HG03045 (cell line): ENCODE measurements around the gene MAN1C1.
"Not testable (repeated sequence)": the region's sequence is repeated elsewhere in the genome, so short reads cannot be mapped to it uniquely, and the experiment has no call there.

Source experiments
- ATAC-seq: cut with Tn5 transposase; IDR thresholded peaks from one replicate; pipeline ENCODE4 v1.9.1; 2021; ENCODE audit warnings: mild to moderate bottlenecking, moderate library complexity; ENCODE audit not compliant: unreplicated experiment

MAN1C1 gene

DNA sequence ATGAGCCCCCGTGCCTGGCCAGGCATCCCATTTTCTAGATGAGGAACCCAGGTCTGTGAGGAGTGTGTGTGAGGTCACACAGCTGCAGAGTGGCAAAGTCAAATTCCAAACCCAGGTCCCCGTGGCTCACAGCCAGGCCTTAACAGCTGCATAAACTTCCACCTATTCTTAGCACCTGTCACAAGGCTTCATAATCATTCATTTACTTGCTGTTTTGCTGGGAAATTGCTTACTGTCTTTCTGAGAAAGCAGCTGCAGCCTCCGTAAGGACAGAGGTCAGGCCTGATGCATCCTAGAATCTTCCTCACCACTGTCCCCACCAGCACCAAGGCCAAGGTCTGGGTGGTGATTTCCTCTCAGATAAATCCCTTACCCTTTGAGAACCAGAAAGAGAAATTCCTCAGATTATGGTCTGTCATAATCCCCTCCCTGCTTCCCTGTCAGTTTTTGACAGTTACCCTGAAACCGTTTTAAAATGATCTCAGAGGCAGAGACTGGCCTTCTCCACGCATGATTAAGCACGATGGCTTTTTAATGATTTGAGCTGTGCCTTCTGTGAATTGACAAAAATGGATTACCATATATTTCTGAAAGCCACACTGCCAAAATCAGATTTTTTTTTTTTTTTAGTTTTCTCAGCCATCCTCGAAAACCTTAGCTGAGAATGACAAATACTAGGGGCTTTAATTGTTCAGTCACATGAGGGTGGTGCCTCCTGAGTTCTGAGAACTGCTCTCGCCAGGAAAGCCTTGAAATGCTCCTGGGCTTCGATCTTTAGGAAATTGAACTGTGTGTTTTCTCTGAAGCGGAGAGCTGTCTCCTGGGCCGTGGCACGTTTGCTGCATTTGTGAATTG, 113.4 kb downstream of the MAN1C1 start:
- ATAC-seq = no peak

DNA sequence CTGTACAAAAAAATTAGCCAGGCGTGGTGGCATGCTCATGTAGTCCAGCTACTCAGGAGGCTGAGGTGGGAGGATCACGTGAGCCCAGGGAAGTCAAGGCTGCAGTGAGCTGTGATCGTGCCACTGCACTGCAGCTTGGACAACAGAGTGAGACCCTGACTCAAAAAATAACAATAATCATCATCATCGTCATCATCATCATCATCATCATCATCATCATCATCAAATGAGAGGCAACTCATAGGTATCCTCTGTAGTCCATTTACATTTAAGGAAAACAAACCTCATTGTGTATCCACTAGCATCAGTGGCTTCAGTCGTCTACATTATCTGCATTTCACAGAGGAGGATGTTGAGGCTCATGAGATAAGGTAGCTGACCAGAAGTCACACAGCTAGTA, 114.6 kb downstream of the MAN1C1 start:
- no peak for ATAC-seq

DNA sequence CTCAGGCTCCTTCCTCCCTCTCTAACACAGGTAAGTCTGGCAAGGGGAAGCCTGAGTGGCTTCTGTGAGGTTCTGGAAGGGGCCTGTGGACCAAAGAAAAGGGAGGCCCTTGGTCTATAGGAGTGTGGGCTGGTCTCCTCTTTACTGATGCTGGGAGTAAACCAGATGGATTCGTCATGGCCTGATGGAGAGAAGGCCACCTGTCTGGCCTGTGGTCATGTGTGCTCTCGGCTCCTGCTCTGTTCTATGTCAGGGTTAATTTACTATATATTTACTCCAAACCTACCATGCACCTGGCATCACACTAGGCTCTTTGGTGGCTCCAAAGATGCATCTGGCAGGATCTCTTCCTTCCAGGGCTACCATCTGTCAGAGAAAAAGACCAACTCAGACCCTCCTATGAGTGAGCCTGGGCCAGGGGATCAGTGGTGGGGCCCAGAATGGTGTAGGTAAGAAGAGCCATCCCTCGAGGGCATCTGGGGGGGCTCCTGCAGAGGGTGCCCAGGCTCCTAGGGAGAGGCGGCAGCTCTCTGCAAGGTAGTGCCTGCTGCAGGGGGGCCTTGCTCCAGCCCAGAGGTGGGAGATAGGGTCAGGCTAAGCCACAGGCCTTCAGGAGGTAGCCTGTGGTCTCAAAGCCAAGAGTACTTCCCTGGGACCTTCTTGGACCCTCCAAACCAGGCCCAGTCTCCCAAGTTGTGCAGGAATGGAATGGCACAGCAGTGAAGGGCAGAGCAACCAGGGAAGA, 115.2 kb downstream of the MAN1C1 start:
- no peak for ATAC-seq

DNA sequence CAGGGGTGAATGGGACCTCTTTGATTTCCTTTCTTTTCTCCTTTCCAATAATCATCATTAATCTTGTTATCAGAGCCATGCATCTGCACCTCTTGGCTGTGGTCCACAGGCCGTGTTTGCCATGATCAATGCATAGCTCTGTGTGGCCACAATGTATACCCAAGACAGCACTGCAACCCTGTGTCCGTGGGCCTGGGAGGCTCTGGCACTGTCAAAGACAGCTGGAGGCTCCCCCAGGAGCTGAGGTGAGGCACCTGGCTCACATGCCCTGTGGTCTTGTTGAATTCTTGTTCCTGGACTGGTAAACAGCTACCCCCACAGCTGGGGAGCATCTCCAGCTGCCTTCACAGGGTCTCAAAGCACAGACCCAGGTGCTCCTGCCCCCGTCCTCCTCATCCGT, 116.2 kb downstream of the MAN1C1 start:
- ATAC-seq = no peak

DNA sequence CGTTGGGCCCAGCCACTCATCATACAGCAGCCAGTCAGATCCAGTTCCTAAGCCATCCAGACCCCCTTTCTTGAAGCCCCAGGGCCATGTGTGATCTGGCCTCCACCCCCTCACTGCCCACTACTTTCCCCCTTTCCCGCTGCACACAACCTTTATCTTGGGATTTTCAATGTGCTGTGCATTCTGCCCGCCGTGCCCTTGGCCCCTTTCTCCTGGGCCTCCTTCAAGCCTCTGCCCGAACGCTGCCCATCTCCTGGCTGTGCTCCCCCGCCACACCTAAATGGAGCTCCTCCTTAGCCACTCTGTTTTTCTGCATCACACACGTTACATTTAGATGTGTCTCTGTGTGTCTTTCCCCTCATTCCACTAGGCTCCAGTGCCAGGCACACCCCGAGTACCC, 116.7 kb downstream of the MAN1C1 start:
- no peak for ATAC-seq

DNA sequence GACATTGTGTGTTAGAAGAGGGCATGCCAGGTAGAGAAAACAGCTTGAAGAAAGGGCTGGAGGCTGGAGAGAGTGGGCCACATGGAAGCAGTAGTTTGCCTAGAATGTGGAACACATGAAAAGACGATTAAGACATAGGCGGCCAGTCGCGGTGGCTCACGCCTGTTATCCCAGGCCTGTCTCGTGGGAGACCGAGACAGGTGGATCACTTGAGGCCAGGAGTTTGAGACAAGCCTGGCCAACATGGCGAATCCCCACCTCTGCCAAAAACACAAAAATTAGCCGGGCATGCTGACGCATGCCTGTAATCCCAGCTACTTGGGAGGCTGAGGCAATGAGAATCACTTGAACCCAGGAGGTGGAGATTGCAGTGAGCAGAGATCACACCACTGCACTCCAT, 118.4 kb downstream of the MAN1C1 start:
- not testable (repeated sequence) for ATAC-seq

DNA sequence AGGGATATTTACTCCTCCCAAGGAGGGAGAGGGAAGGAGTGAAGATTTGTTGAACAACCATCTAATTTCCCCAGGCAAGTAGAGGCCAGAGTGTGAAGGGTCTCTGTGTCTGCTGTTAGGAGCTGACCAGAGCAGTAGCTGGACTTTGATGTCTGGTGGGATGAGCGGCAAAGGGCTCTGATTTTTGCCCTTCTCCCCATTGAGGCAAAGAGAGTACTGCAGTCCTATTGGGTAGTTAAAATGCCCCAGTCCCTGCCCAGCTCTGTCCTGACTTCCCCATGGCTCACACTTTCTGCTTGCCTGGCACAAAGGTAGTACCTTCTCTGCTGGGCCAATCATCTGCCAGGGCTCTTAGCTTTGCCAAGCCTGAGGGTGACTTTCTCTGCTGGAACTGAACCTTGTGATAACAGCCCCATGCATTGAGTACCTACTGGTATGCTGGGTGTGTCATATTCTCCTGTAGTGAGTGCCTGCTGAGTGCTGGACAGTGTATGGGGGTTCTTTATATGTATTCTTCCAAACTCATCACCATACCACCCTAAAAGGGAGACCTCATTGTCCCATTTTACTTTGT, 119.5 kb downstream of the MAN1C1 start:
- ATAC-seq = no peak

DNA sequence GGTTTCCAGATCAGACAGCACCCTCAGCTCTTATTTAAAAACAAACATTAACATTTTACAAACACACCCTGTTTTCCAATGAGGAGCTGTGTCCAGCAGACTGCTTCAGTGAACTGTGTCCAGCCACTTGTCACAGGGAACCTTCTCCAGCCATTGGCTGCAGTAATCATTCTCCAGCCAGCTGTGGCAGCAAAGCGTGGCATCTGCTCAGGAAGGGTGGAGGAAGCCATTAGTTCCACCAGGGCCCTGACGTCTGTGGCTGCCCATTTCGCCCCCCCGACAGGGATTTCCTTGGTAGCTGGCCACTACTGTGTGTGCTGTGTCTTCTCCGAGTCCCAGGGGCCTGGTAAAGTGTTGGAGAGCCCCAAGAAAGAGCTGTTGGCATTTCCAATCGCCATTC, 120.5 kb downstream of the MAN1C1 start:
- no peak for ATAC-seq

DNA sequence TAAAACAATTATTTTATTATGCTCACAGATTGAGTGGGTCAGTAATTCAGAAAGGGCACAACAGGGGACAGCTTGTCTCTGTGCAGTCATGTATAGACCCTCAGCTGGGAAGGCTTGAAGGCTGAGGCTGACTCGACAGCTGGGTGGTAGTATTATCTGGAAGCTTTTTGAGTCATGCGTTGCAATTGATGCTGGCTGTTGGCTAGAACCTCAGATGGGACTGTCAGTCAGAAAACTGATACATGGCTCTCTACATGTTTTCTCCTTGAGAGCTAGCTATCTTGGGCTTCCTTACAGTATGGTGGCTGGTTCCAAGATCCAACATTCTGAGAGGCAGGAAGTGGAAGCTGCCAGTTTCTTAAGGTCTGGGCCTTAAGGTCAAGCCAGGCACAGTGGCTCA, 121.9 kb downstream of the MAN1C1 start:
- no peak for ATAC-seq

DNA sequence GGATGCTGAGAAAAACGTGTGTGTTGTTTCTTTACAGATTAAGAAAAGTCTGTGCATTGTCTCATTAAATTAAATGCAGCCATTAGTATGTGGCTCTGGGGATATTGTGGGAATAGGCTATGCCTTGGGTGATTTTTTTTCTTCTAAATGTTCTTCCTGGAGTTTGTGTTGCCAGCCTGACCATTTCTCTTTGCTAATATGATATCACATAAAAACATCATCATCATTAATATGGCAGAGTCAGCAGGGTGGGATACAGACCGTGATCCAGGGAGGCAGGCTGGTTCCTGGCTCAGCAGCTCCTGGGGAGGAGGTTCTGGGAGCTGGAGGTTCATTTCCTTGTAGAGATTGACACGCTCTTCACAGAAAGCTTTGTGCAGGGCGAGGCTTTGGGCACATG, 122.8 kb downstream of the MAN1C1 start:
- ATAC-seq = no peak

DNA sequence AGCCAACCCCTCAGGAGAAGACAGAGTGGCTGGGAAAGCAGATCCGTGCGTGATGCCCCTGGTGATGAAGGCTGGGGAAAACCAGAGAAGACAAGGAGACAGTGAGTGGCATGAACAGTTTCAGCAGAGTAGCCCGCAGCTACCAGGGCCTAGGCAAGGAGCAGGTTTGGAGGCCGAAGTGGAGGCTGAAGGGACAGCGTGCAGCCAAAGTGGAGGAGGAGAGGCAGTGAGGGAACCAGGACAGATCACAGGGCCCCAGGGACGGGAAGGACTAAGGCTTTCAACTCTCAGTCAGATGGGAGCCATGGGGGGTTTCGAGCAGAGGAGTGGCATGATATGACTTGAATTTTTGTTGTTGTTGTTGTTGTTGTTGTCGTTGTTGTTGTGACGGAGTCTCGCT, 123.5 kb downstream of the MAN1C1 start:
- ATAC-seq = no peak

DNA sequence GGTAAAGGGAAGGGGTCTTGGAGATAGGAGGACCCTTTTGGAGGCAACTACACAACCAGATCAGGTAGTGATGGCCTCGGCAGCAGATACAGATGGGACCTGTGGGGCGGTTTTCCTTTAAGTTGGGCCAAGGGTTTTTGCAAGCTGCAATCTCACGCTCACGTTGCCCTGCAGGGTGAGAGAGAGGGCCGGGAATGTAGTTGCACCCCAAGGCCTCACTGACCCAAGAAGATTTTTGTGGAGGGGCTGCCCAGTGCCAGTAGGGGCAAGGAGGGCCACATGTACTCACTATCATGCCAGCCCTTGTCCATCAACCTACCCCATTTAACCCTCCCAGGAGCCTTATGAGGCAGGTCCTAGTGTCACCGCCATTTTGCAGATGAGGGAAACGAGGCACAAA, 125.7 kb downstream of the MAN1C1 start:
- ATAC-seq = no peak

DNA sequence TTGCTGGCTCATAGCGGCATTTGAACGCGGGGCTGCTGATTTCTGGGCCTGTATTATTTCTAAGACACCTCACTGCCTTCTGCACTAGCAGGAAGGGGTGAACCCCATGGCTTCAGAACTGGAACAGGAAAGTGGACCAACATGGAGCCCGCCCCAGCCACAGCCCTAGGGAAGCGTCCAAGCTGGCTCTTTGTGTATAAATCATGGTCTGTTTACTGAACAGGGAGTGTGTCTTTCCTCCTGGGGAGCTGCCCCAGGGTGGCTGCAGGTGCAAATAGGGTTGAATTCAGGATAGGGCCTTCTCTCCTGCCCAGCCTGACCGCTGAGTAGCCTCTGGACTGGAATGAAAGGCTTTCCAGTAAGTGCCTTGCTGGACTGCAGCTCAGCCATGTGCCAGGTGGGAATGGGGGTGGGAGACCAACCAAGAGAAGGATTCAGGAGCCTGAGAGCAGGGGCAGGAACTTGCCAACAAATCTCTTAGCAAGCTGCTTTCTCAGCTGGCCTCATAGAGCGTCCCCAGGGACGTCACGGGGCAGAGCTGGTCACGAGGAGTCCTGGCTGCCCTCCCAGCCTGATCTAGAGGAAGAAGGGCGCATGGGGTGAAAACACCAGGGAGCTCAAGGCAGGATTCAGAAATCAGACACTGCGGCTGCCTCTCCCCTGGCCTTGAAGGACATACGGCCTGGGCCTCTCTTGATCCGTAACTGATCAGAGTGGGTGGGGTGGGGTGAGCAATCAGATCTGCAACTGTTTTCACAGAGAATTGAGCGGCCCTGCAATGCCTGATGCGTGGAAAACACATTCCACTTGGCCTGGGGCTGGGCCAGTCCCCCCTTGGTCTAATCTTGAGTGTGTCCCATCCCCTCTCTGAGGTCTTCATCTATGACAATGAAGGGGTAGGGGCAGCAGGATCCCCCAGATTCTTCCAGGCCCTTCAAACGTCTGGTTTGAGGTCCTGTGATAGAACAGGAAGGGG, 126.9 kb downstream of the MAN1C1 start:
- ATAC-seq = no peak

DNA sequence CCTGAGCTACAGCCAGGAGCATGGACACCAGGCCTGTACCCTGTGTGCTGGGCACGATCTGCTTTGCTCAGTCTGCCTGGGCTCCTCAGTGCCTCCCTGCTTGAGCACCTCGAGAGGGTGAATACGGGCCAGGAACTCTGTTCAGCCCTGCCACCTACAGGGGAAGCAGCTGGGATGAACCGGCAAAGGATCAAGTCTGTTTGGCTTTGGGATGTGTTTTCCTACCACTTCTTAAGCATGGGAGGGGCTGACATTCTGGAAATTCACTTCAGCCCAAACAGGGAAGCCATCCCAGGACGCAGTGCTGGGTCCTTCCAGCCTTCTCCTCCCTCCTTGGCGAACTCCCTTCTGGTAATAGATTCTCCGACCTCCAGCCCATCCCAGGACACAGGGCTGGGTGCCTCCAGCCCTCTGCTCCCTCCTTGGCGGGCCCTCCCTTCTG, 127.6 kb downstream of the MAN1C1 start:
- no peak for ATAC-seq

DNA sequence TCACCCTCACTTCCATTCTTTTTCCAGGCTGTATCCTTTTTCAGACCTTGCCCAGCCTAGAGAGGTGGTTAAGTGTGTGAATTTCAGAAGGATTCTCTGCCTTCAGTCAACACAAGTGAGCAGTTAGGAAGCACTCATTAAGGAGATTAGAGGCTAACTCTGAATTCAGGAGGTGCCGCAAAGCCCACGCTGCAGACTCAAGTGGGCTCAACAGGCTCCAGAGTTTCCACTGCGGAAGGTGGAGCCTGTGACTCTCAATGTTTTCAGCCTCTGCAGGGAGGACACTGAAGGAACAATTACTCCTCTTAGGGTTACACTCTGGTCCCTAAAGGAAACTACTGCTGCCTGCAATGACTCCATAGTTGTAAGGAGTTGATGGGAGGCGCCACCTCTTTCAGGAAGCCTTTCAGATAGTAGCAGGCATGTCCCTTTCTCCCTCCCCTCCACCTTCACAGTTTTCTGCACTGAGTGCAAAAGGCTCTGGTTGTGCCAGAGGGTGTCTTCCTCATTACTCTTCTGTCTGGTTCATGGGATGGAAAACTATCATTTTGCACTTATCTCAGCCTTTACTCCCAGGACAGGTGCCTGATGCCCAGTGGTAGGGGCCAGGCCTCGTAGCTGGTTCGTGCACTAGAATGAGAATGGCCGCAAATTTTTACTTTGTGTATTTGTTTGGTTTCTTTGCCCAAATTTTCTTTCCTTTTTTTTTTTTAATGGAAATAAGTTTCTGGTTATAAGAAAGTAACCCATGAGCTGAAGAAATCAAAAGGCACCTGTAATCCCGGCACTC, 128.2 kb downstream of the MAN1C1 start:
- no peak for ATAC-seq

DNA sequence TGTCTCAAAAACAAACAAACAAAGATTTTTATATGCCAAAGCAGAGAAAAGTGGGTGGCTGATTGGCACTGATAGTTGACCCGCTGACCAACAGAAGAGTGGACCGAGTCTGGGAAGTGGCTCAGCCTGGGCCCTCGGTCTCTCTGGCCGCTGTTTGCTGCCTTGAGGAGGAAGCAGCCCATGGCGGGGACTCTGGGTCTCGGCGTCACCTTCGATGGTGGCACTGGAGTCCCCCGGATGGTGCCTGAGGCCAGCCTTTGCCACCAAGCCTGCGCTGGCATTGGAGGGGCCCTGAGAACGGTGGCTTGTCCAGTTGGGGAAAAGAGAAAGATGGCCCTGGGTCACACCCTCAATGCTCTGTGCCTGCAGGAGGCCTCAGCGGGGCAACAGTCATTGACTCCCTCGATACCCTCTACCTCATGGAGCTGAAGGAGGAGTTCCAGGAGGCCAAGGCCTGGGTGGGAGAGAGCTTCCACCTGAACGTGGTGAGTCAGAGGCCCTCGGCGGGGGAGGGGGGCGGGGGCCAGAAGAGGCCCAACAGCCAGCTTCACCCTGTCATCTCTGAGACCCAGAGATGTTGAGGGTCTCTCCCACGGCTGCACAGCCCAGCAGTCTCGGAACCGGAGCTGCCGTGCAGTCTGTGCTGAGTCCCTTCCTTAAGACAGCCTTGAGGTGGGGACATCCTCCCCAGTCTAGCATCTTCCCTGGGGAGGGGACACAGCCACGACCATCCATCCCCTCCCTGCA, 129.9 kb downstream of the MAN1C1 start:
- ATAC-seq = no peak

DNA sequence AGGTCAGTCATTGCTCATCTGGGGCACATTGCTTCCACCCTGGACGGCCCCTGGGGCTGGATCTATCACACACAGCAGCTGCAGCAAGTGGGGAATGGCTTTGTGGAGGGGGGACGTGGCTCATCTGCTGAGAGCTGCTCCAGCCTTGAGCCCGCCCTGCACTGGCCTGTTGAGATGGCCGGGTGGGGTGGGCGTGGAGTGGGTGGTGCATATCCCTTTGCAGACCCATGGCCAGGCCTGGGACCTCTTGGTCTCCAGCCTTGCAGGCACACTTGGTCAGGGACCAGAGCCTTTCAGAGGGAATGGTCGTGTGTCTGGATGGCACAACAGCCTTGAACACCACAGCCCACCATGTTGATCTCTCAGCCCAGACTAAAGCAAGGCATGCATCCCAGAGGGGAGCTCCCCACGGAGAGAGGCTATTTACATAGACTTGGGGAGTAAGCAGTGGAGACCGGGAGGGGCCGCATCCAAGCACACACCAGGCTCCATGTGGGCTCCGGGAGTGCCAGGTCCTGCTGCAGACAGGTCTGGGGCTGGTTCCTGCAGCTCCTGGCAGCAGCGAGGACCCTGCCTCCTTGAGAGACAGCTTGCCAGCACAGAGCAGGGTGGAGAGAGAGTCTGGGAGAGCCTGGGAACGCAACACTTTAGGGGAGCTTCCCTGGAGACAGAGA, 130.6 kb downstream of the MAN1C1 start:
- no peak for ATAC-seq

DNA sequence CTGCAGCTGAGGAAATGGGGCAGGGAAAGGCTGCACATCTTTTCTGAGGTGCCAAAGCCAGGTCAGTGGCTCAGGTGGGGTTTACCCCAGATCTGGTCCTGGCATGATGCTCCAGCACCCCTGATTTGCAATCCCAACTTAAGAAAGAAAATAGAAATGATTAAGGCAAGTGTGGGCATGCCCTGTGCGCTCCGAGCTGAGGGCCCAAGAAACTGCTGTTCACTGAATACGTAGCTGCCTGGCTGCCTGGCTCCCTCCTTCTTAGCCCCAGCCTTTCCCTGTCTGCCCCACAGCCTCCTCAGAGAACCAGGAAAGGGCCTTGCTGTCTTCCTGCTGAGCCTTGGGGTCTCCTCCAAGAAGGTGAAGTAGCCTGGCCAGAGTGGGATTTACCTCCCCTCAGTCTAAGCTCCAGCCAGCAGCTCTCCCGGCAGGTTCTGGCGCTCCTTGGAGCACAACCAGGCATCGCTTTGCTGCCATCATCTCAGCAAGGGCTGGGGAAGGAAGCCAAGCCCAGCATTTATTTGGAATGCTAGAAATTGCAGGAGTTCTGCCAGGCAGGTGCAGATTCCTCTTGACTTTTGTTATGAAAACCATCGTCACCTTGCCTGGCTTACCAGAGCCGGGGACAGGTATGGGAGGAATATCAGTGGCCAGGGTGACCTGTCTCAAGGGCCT, 132.1 kb downstream of the MAN1C1 start:
- no peak for ATAC-seq
